NCI-H510A treated with DMSO at 0.1 percent for 48 hours (cell line): ENCODE results near the gene UBAP1.
"Not testable (repeated sequence)": the region's sequence is repeated elsewhere in the genome, so short reads cannot be mapped to it uniquely, and the experiment has no call there.

Experiments used
- DNase-seq: peaks from one replicate; lab custom pipeline; 2025; lab: John Stamatoyannopoulos, UW

The UBAP1 gene

DNA sequence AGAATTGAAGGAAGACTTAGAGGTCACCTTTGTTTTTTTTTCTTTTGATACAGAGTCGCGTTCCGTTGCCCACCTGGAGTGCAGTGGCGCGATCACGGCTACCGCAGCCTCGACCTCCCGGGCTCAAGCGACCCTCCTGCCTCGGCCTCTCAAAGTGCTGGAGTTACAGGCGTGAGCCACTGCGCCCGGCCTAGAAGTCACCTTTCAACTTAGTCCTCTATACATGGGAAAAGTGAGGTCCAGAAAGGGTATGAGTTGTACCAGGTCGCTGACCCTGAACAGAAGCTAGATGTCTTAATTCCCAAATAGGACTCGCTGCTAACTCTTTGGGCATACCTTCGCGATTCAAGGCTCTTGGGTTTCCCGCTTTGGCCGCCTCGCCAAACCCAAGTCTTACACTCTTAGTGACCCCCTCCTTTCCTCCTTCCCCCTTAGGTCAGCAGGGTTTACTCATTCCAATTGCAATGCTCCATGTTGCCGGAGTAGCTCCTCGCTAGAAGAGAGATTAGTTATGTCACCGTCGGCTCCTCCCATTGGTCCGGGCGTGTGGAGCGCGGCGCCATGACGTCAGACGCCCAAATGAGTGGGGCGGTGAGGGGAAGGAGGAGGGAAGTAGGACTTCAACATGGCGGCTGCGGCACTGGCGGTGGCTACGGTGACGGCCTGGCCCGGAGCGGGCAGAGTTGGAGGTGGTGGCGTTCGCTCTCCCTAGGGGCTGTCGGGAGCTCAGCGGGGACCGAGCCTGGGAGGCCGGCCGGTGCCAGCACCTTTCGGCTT, at the start of gene UBAP1:
TSS of gene UBAP1 (plus strand) at position 608 of the 777 bp plus-strand sequence. CDS start 41,872 bp downstream, outside the sequence.
- peak; percentile 91 for DNase-seq

DNA sequence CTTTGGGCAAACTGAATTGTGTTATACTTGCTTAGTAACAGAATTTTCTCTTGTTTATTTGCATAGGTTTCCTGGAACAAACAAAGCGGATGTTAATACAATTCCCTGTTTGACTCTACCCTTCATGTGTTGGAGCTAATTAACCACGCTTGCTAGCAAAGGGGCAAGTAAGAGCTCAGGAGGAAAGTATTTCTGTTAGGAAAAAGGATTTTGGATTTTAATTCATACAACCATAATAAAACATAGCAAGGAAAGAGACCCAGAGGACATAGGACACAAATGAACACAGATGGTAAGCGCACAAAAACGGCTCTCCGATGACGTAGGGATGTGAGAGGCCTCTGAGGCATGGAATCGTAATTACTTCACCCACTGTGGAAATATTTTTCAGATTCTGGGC, 47.3 kb upstream of the UBAP1 start:
- no peak for DNase-seq

DNA sequence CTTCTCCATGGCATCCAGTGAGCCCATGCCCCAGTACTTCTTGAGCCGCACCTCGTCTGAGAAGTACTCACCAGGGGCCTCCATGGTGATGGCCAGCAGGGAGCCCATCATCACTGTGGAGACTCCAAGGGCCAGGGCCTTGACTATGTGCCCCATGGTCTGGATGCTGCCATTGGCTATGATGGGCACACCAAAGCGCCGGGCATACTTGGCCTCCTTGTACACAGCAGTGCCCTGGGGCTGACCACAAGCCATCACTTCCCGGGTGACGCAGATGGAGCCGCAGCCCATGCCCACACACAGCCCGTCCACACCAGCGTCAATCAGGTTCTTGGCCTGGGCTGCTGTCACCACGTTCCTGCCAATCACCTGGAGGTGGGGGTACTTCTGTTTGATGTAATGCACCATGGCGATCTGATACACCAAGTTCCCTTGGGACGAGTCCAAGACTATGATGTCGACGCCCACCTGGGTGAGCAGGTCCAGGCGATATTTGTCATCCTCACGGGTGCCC, 45.4 kb upstream of the UBAP1 start:
- DNase-seq: no peak

DNA sequence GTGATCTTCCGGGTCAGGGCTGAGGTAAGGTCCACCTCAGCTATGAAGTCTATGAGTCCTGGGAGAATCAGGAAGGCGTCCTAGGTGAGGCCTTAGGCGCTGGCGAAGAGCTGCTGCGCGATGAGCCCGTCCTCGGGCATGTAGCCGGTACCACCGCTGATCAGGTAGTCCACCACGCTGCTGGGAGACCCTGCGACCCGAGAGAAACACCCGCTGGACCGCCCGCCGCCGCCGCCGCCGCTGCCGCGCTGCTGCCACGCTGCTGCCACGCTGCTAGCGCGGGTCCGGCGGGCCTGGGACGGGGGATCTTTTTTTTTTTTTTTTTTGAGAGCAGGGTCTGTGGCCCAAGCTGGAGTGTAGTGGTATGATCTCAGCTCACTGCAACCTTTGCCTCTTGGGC, 44.3 kb upstream of the UBAP1 start:
- DNase-seq: no peak

DNA sequence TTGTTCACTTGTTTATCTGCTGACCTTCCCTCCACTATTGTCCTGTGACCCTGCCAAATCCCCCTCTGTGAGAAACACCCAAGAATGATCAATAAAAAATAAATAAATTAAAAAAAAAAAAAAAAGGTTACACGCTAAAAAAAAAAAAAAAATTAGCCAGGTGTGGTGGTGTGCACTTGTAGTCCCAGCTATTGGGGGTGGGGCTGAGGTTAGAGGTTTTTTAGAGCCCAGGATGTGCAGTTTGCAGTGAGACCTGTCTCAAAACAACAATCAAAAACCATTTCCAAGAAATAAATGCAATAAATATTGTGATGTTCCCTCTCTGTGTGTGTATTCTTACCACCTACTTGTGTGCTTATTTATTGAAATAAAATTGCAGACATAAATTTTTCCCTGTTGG, 40.2 kb upstream of the UBAP1 start:
- DNase-seq: not testable (repeated sequence)

DNA sequence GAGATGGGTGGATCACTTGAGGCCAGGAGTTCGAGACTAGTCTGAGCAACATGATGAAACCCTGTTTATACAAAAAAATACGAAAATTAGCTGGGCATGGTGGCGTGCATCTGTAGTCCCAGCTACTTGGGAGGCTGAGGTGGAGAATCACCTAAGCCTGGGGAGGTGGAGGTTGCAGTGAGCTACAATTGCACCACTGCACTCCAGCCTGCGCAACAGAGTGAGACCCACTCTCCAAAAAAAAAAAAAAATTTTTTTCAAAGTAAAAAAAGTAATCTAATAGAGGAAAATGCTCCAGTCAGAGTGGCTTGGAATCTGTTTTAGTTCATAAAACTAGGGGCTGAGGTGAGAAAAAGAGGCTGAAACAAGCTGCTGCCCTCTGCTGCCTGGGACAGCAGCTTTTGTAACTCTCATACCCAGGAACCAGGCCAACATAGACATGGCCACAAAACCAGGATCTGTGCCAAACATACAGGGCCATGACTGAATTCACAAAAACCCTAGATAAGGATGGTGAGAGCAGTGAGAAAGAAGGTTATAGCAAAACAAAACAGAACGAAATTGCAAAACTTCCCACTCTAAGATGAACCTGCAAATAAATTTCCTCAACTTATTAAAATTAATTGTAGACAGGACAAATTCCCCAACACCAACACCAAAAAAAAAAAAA, 39.2 kb upstream of the UBAP1 start:
- DNase-seq: no peak

DNA sequence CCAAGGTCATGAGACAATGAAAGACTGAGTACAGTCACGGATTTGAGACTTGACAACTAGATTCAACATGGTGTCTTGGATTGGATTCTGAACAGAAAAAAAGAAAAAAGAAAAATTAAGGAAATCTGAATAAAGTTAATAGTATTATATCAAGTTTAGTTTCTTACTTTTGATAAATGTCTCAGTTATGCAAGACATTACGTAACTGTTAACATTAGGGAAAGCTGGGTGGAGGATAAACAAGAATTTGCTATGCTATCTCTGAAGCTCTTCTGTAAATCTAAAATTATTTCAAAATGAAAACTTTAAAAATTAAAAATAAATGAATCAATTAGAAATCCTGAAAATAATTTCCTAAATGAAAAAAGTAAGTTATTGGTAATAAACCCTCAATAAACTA, 38.0 kb upstream of the UBAP1 start:
- no peak for DNase-seq

DNA sequence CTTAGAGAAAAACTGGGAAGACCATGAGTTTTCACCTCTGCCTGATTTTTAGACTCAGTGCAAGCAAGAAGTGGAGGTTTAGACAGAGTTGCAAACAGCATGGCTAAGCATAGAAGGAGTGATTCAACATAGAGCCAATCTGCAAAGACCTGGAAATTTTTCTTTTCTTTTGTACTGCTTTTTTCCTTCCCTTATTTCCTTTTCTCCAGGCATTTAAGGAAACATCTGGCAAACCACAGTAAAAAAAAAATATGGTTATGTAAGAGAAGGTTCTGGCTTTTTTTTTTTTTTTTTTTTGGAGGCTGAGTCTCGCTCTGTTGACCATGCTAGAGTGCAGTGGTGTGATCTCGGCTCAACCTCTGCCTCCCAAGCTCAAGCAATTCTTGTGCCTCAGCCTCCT, 35.7 kb upstream of the UBAP1 start:
- DNase-seq: no peak

DNA sequence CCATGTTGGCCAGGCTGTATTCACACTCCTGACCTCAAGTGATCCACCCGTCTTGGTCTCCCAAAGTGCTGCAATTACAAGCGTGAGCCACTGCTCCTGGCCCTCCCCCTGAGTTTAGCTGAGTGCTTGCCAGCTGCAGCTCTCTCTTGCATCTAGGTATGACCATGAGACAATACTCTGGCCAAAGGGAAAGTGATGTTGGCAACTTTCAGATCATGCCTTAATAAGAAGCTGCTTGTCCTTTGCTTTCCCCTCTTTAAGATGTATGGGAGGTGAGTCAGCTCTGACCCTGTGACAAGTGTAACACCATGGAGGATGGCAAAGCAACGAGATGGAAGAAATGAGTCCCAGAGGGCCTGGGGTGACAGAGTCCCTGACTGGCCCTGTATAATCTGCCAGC, 33.7 kb upstream of the UBAP1 start:
- DNase-seq: no peak

DNA sequence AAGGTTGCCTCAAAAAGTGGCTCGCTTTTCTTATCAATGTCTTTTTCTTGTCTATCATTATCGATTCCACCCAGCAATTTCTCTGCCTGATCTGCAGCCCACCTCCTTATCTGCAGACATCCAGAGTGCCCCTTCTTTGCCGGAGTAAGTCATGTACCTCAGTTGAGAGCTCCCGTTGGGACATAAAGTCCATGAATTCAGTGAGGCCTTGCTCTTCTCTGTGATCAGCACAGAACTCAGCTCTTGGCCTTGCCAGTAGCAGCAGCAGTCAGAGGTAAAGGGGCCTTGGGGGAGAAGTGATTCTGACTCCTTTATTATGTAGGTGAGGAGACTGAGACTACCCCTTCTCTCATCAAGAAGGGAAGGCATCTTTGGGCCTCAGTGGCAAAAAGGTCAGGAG, 27.4 kb upstream of the UBAP1 start:
- no peak for DNase-seq

DNA sequence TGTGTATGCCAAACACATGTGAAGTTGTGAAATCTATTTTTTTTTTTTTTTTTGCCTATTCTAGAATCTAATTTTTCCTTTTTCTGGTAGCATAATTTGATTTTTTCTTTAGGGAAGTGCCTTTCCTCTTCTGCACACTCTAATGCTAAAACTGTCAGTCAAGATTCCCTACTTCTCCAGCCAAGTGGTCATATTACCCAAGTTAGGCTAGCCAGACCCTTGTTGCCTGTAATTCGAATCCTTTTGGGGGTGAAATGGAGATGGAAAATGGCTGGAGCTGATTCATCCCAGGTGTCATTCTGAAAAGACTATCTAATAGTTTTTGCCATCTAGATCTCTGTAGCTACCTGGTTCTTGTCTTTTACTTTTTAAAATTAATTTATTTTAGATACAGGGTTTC, 24.8 kb upstream of the UBAP1 start:
- no peak for DNase-seq

DNA sequence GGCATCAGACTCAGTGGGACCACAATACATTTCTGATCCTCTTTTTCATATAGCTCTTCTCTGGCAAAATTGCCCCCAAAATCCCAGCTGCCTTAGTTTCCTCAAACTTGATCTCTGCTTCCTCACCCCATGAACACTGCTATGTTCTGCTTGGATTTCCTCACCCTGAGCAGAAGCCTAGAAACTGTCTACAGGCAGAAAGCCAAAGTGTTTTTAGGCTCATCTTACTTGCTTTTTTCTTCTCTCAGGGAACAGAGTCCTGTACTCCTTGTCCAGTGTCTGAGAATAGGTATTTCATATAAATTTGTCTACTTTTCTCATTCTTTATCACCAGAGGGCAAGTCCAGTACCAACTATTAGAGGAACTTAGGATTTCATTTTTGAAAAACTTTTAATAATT, 21.5 kb upstream of the UBAP1 start:
- DNase-seq: no peak

DNA sequence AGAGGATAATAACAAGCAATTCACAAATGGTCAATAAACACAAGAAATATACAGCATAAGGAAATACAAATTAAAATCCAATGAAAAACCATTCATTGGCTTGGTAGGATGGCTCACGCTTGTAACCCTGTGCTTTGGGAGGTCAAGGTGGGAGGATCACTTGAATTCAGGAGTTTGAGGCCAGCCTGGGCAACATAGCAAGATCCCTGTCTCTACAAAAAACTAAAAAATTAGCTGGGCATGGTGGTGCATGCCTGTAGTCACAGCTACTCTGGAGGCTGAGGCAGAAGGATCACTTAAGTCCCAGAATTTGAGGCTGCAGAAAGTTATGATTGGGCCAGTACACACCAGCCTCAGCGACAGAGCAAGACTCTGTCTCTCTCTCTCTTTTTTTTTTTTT, 20.9 kb upstream of the UBAP1 start:
- DNase-seq: no peak

DNA sequence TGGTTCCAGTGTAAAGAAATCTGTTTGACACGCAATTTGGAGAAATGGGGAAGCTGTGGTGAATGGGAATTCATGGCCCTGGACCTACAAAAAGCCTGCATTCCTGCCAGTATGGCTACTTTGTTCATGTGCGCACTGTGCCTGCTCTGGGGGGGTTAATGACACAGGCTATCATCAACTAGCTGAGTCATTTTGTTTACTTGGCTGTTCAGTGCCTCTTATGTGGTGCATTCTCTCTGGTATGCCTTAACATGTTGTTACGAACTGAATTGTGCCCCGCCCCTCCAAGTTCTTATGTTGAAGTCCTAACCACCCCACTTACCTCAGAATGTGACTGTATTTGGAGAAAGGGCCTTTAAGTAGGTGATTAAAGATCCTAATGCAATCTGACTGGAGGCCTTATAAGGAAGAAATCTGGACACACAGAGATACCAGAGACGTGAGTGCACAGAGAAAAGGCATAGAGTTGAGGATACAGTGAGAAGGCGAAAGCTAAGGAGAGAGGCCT, 20.4 kb upstream of the UBAP1 start:
- peak; percentile 82 for DNase-seq

DNA sequence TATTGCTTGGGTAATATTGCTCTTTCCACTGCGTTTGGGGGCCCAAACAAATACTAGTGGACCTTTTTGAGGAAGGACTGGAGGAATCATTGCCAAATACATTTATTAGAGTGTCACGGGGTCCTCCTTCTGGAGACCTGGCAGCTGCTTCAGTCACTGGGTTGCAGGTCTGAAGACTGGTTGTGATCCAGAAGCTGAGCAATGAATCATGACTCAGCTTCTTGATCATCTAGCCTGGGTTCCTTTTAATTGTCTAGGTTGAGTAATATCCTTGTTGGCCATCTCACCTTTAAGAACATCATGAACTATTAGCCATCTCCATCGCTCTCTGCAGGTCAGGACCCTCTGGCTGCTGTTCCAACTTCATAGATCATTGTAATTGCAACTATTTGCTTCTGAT, 15.4 kb upstream of the UBAP1 start:
- no peak for DNase-seq

DNA sequence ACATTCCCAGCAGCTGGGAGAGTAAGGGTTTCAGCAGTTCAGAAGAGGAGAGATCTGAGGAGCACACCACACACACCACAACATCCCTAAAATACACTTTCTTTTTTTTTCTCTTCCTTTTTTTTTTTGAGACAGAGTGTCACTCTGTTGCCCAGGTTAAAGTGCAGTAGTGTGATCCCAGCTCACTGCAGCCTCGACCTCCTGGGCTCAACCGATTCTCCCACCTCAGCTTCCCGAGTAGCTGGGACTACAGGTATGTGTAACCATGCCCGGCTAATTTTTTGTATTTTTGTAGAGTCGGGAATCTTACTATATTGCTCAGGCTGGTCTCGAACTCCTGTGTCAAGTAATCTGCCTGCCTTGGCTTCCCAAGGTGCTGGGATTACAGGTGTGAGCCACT, 9.7 kb upstream of the UBAP1 start:
- DNase-seq: no peak

DNA sequence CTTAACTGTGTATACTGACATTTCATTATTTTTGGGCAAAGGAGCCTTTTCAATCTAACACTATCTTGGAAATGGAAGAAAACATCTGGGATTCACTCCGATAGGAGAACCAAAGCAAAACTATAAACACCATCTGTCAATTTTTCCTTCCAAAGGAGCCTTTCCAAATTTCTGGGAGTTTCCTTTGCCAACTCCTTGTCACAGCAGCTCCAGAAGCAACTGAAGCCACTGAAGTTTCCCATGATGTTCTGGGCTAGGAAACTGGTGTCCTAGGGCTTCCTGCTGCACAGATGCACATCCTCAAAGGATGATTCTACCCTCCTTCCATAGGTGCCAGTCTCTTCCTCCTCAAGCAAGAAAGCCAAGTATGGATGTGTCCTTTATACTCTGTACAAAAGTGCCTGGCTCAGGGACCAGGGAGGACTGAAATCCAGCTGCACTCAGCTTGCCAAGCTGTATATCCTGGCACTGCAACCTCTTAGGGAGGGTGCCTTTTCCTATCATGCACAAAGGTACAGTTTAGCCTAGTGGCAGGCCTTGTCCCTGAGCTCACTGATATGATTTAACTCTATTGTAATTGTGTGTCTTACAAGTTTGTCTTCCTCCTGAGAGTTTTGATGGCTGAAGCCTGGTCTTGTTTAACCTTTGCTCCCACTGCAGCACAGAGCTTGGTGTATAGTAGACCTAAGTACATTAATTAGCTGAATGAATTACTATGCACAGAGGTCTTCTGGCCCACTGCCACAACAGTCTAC, 8.4 kb upstream of the UBAP1 start:
- DNase-seq: no peak

DNA sequence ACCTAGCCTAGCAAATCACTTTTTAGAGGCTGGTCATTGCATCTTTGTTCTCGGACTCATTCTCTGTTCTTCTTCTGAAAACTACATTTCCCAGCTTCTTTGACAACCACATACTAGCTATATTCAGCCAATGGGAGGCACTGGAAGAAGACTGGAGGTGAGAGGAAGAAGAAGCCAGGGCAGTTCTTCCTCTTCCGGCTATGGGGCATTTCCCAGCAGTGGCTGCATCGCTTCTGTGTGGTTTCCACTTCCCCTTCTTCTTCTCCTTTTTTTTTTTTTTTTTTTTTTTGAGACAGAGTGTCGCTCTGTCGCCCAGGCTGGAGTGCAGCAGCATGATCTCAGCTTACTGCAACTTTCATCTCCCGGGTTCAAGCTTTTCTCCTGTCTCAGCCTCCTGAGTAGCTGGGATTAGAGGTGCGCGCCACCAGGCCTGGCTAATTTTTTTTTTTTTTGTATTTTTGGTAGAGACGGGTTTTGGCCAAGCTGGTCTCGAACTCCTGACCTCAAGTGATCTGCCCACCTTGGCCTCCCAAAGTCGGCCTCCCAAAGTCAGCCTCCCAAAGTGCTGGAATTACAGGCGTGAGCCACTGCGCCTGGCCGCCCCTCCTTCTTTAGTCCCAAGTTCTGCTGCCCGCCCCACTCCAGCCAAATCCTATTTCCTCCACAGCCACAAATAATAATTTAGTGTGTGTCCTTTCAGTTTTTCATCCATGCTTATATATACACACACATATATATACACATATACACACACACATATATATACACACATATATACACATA, 6.9 kb upstream of the UBAP1 start:
- DNase-seq: no peak

DNA sequence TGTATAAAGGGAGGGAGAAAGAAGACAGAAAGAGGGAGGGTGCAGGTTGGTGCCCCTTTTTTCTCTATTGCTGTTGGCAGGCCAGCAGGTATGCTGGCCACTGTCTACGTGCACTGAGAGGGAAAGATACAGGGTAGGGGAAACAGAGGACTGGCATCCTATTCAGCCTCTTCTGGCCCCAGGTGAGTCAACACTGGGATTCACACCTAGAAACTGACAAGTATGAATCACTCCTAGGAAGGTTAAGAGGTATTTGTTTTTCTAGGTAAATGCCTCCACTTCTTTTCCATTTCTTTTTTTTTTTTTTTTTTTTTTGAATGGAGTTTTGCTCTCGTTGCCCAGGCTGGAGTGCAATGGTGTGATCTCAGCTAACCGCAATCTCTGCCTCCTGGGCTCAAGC, 2.8 kb upstream of the UBAP1 start:
- peak; percentile 2 for DNase-seq

DNA sequence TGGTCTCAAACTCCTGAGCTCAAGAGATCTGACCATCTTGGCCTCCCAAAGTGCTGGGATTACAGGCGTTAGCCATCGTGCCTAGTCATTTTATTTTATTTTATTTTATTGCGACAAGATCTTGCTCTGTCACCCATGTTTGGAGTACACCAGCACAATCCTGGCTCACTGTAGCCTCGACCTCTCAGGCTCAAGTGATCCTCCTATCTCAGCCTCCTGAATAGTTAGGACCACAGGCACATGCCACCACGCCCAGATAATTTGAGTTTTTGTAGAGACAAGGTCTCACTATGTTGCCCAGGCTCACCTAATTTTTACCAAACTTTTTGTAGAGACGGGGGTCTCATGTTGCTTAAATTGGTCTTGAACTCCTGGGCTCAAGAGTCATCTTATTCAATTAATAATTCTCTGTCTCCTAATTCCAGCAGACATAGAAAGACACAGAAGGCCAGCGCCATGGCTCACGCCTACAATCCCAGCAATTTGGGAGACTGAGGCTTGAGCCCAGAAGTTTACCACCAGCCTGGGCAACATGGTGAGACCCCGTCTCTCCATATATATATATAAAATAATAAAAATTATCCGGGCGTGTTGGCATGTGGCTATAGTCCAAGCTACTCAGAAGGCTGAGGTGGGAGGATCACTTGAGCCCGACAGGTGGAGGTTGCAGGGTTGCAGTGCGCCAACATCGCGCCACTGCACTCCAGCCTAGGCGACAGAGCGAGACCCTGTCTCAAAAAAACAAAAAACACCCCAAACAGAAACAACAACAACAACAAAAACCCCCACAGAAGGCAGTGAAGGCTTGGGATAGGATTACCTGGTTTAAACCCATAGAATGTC, 1.0 kb upstream of the UBAP1 start:
- peak; percentile 13 for DNase-seq
